KOPT-K1 (cell line): ENCODE data around the gene ANKRD52.
A peak's percentile ranks its signal among the peaks of the same experiment; 100 is the strongest.

Experiments used
- H3K27ac ChIP-seq: fragments of 200-600 bp; sonication (generic); 2 replicates; pipeline ENCODE4 v1.5.1; 2016; ENCODE audit warnings: antibody characterized with exemption, mild to moderate bottlenecking, low read depth, low read length; ENCODE audit not compliant: poor library complexity, severe bottlenecking
- H3K36me3 ChIP-seq: fragments of 200-600 bp; sonication (generic); 2 replicates; pipeline ENCODE4 v1.5.1; 2017; ENCODE audit warnings: antibody characterized with exemption, mild to moderate bottlenecking, low read length, moderate library complexity; ENCODE audit not compliant: insufficient read depth
- H3K9me3 ChIP-seq: fragments of 200-600 bp; sonication (generic); 2 replicates; pipeline ENCODE4 v1.5.1; 2017; ENCODE audit warnings: antibody characterized with exemption, low read length, mild to moderate bottlenecking; ENCODE audit not compliant: insufficient read depth, poor library complexity, severe bottlenecking

The ANKRD52 gene

DNA sequence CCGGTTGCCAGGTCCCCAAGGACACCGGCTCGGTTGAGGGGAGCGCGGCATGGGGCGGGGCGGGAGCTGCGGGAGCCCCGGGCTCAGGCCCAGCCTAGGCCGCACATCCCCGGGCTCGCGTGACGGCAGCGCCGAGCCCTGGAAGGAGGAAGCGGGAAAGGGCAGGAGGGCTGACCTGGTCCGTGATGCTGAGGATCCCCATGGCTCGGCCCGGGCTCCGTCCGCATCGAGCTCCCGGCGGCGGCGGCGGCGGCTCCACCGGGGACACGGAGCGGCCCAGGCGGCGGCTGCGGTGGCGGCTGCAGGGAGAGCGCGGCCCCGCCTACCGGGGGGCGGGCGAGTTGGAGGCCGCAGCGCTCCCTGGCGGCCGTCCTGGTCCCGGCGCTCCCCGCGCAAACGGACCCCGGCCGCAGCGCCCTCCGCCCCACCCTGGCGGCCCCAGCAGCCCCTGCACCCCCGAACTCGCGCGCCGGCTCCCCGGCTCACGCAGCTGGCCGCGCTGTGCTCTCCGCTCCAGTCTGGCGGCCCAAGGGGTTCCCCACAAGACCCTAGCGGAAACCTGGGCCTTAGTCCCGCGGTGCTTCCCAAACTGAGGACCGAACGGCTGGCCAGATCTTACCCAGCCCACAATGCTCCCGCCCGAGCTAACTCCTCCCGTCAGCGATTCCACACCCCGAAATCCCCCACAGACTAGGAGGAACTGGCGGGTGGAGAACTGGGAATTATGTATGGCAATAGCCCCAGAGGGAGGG, at the start of gene ANKRD52:
TSS of gene ANKRD52 (minus strand) at position 317 of the 752 bp plus-strand sequence. CDS start at position 202, 115 bp downstream.
- H3K36me3 ChIP-seq: peaks cover 38% of the 10 kb centered on the region
- H3K27ac ChIP-seq: peak within 1 kb of the TSS; percentile 81
- H3K9me3 ChIP-seq: no peaks in the 10 kb centered on the region

DNA sequence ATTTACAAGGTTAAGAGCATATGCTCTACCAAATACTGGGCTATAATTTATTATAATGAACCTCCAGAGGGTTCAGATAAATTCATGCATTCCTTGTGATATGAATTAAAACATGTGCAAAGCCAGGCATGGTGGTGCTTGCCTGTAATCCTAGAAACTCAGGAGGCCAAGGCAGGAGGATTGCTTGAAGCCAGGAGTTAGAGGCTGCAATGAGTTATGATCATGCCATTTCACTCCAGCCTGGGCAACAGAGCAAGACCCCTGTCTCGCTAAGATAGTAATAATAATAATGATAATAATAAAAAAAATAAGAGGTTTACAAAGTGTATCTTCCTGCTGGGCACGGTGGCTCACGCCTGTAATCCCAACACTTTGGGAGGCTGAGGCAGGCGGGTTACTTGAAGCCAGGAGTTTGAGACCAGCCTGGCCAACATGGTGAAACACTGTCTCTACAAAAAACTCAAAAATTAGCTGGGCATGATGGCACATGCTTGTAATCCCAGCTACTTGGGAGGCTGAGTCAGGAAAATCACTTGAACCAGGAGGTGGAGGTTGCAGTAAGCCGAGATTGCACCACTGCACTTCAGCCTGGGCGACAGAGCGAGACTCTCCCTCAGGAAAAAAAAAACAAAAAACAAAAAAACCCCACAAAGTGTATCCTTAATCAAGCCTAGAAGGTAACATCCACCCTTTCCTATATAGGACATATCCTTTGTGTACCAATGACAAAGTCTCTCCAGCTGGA, 49.2 kb upstream of the ANKRD52 start:
- Histone ChIP-seq H3K36me3 (peaks cover 72% of the 10 kb centered on the region), H3K9me3 (no peaks in the 10 kb centered on the region), H3K27ac (no peak overlapping the region)

- Histone ChIP-seq H3K9me3 (no peaks in the 10 kb centered on the region), H3K27ac (no peak overlapping the region), H3K36me3 (peaks cover 58% of the 10 kb centered on the region)
Measured at GRCh38 chr12:56304872-56305590, 46.8 kb upstream of the ANKRD52 start.

DNA sequence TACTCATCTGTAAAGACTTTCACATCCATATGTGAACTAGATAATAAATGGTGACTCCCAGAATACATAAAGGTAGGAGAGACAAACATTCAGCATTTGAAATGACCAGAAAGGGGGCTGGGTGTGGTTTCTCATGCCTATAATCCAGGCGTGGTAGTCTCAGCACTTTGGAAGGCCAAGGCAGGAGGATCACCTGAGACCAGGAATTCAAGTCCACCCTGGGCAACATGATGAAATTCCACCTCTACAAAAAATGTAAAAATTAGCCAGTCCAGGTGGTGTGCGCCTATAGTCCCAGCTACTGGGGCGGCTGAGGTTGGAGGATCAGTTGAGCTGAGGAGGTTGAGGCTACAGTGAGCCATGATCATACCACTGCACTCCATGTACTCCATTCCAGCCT, 46.1 kb upstream of the ANKRD52 start:
- peaks cover 51% of the 10 kb centered on the region for H3K36me3 ChIP-seq

DNA sequence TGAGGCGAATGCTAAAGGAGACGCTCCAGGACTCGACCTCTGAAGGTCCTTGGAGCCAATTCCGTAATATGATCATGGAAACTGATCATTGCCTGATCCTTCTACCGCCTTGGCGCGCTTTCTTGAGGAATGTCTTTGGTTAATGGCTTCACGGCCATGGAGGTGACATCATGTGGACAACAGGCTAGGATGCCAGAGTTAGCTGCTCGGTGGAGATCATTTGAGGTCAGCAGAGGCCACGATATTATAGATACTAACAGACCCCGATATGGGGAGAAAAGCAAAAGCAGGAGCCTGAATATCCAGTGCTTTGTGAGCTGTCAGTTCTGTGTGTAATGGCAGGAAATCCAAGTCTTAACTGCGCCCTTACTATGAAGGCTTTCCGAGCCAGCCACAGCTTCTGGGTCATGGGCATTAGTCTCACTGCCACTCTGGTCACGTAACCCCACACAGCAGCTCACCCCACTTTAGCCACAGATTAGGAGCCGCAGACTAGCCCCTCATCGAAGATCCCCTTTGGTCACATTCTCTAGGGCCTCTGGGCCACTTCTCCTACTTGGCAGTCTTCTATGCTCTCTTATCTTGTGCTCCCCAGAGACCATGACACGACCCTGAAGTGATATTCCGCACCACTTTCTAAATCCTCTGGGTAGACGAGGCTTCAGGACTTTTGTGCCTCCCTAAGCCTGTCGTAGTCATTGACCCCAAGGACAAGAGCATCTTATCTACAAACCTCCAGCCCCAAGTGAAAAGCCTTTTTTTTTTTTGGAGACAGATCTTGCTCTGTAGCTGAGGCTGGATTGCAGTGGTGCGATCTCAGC, 42.7 kb upstream of the ANKRD52 start:
- H3K36me3 ChIP-seq: peaks cover 52% of the 10 kb centered on the region
- peak overlapping the region; percentile 91 for H3K27ac ChIP-seq

More for the DNA sequence above, 46.1 kb upstream of the ANKRD52 start:
- no peak overlapping the region for H3K27ac ChIP-seq
- no peaks in the 10 kb centered on the region for H3K9me3 ChIP-seq

GRCh38 chr12:56299853-56300643, 41.9 kb upstream of the ANKRD52 start, which contains the start of gene CS:
Gene CS, minus strand, starts transcription at chr12:56300330. Its CDS starts 129 bp downstream, at chr12:56300201.
- Histone ChIP-seq H3K9me3 (no peaks in the 10 kb centered on the region), H3K36me3 (peaks cover 51% of the 10 kb centered on the region), H3K27ac (peak within 1 kb of the TSS; percentile 91)

More for the DNA sequence above, 42.7 kb upstream of the ANKRD52 start:
- H3K9me3 ChIP-seq: no peaks in the 10 kb centered on the region

DNA sequence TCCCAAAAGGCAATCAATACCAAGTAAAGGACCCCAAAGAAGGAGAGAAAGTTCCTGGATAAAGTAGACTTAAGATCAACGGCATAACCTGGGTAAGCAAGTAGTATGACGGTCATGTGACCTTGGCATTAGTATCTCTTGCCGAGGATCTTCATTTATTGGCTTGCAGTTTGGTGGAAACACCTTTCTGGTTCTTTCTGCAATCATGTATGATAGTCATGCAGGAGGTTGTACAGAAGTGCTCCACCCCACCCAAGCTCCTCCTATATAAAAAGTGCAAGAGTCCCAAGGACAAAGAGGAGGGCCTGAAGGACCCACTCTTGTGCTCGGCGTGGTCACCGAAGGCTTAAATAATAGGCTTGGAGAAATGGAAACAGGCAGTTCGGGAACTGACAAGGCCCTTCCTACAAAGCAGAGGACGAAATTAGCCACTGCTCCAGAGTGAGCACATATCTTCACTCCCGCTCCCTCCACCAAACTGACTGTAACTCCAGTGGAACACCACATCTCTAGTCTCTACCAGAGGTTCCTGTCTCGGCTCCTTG, 41.2 kb upstream of the ANKRD52 start:
- no peaks in the 10 kb centered on the region for H3K9me3 ChIP-seq
- H3K36me3 ChIP-seq: peaks cover 46% of the 10 kb centered on the region
- peak overlapping the region; percentile 91 for H3K27ac ChIP-seq

GRCh38 chr12:56298828-56299227, 40.6 kb upstream of the ANKRD52 start:
- Histone ChIP-seq H3K36me3 (peaks cover 46% of the 10 kb centered on the region), H3K9me3 (no peaks in the 10 kb centered on the region), H3K27ac (peak overlapping the region; percentile 91)

- H3K36me3 ChIP-seq: peaks cover 55% of the 10 kb centered on the region
- no peak overlapping the region for H3K27ac ChIP-seq
- no peaks in the 10 kb centered on the region for H3K9me3 ChIP-seq
Measured at GRCh38 chr12:56297400-56297799, 39.2 kb upstream of the ANKRD52 start.

DNA sequence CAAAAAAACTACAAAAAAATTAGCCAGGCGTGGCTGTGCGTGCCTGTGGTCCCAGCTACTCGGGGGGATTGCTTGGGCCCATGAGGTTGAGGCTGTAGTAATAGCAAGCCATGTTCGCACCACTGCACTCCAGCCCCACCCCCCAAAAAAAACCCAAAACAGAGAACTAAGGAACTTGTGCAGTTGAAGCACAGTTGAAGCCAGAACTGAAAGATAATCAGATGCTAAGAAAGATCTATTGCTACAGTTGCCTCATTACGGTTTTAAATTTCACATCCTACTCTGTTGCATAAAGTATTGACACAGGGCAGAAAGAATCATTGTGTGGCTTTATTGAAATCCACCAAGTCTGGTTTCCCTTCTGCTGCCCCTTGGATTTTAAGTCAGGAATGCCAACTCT, 38.1 kb upstream of the ANKRD52 start:
- Histone ChIP-seq H3K27ac (no peak overlapping the region), H3K36me3 (peaks cover 66% of the 10 kb centered on the region), H3K9me3 (no peaks in the 10 kb centered on the region)

DNA sequence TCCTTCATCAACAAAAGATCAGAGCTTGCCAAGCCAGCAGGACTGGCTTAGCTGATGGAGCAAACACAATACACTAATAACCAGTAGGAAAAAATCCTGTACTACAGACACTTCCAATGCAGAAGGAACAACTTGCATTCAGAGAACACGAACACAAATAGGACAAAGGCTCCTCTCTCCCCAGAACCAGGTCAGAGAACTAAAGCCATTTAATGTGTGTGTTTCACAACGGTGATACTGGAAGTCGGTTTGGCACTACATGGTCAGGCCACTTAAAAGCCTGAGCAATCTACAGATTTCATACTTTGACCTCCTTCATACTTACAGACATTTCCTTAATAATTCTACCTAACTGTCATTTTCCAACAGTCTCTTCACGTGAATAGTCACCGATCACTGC, 35.6 kb upstream of the ANKRD52 start:
- Histone ChIP-seq H3K36me3 (peaks cover 87% of the 10 kb centered on the region), H3K27ac (no peak overlapping the region), H3K9me3 (no peaks in the 10 kb centered on the region)

DNA sequence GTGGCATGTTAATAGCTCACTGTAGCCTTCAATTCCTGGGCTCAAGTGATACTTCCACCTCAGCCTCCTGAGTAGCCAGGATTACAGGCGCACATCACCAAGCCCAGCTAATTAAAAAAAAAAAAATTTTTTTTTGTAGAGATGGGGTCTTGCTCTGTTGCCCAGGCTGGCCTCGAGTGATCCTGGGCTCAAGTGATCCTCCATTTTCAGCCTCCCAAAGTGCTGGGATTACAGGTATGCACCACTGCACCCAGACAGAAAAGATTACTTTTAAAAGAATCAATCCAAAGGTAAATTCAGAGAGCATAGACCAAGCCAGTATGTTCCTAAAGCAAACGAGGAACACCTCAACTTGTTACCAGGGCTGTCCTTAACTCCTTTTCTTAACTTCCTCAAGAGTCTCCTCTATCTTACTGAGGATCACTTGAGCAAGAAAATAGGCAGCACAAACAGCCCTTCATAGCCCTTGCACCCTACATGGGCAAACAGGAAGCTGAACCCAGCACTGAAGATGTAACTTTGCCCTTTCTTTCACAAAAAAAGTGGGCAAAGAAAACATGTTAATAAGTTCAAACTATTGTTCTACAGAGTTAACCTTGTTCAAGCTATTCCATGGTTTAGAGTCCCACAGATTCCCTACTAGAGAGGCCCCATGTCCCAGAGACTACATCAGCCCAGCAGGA, 30.7 kb upstream of the ANKRD52 start:
- Histone ChIP-seq H3K9me3 (no peaks in the 10 kb centered on the region), H3K36me3 (peaks cover 92% of the 10 kb centered on the region), H3K27ac (no peak overlapping the region)
